Stimulated activated CD8-positive, alpha-beta memory T cell treated with anti-CD3 and anti-CD28 coated beads, Interleukin-4, amount 100 ng/mL, for 24 hours (primary cell): ENCODE data around the gene GDPD5.

Source experiments
- DNase-seq: peaks from one replicate; pipeline ENCODE4 v3.0.0-alpha.2; 2020; ENCODE audit warnings: low read depth

The GDPD5 gene

DNA sequence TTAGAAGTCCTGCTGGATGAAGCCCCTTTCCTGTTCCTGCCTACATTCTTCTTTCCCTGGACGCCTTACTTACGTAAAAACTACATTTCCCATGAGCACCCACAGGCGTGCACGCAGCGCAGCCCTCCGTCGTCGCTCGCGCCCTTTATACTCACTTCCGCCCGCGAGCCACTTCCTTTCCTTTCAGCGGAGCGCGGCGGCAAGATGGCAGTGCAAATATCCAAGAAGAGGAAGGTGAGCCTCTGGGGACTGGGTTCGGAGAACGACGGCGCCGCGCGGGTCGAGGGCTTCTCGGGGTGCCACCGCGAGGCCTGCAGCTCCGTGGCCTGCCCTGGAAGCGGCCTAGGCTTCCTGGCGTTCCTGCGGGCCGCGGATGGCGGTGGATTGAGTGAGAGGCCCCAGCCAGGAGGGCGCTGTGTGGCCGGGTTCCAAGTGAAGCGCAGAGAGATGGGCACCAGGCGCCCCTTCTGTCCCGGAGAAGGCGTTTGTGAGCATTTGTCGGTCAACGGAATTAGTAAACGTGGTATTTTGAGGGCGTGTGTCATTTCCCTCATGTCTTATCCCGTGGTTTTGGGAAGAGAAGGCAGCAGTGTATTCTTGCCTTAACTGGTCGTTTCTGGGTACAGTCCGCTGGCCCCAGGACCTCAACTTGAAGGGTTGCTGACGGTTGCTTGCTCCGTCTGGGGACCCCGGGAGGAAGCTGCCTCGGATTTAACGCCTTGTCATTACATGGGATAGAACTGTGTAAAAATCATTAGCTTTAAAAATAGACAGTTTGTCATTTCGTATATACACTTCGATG is 126.2 kb downstream of the GDPD5 start, which contains the start of gene RPS3:
TSS of gene RPS3 (plus strand) at position 175 of the 802 bp plus-strand sequence. CDS start at position 205, 30 bp downstream.
- peak; percentile 78 for DNase-seq

GRCh38 chr11:75398906-75399305 is 126.8 kb downstream of the GDPD5 start:
- DNase-seq = no peak

DNA sequence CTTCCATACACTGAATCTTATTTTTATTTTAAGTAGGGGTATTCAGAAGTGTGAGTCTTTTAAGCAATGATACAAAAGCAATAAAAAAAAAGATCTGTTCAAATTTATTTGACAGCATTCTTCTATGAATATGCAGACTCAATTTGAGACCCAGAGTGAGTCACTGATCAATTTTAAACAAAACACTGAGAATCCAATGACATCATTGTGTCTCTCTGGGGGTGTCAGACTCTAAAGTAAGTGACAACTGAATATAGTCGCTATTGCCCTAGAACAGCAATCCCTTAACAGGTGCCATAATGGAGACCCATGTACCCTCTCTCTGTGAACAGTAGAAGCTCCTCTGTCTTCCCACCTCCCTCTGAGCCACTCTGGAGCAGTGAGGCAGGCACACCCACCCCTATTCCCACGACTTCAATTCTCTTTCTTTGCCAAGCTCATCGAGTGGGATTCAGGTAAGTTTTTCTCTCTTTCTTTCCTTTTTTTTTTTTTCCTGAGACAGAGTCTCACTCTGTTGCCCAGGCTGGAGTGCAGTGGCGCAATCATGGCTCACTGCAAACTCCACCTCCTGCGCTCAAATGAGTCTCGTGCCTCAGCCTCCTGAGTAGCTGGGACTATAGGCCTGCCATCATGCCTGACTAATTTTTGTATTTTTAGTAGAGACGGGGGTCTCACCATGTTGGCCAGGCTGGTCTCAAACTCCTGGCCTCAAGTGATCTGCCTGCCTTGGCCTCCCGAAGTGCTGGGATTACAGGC is 131.5 kb downstream of the GDPD5 start:
- no peak for DNase-seq

GRCh38 chr11:75389925-75390324 is 135.8 kb downstream of the GDPD5 start:
- no peak for DNase-seq

GRCh38 chr11:75389276-75389605 is 136.5 kb downstream of the GDPD5 start:
- DNase-seq = no peak

DNA sequence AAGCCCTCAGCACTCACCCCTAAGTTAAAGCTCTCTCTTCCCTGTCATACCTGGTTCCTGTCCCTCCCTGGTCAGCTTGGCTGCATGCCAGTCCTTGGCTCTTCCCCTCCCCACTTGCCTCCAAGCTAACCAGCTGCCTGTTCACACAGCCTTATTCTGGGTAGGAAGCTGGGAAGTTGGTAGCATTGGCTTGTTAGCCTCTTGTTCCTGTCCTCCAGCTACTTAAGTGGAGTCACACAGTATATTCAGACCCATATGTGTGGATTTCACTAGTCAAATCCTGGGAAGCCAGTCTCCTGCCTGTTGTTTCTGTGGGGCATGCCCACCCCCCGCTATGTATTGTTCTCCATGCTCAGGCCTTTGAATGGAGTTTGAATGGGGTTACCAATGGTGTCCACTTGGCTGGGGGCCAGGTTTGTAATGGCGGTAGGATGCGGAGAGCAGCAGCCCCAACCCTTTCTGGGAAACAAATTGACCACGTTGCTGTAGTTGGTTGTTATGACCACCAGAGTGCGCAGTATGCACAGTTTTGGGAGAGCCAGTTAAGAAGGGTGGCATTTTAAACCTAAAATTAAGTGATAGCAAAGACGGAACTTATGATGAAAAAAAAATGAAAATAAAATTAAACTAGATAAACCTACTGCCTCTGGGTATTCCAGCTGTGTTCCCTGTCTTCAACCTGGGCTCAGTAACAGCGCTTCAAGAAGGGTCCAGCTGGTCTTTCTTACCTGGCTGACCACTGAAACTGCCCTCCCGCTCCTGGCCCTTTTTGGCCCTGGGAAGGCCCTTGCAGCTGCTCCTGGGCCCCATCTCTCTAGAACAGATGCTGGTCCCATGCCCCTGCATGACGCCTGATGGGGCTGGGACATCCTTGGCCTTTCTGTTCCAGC is 137.1 kb downstream of the GDPD5 start:
- peak; percentile 41 for DNase-seq

- DNase-seq = no peak
Measured at GRCh38 chr11:75387736-75388294, 137.9 kb downstream of the GDPD5 start.

DNA sequence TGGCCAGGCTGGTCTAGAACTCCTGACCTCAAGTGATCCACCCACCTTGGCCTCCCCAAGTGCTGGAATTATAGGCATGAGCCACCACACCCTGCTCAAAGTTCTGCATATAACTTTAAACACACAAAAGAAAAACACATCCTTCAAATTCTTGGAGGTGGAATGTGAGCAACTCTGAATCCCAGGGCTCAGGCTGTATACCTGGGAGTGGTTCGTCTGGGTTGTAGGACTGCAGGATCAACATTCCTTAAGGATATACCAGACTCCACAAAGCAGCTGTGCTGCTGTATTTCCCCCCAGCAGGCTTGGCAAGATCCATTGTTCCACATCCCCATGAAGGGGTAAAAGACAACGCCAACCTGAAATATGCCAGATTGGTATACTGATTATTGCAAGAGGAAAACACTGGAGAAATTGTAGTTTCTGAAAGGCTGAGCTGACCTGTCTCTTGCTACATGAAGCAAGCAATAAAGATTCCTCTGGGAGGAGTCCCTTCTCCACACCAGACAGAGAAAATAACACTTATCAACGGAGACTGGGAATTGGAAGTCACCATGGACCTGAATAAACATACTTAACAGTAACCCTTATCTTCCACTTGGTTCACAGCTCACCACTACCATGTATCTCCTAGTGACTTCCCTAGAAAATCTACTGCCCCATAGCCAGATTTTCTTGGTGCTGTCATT is 138.7 kb downstream of the GDPD5 start:
- no peak for DNase-seq
